Measurements from ENCODE around the gene PEF1. TPM values are rescaled to one million over a fixed set of nuclear protein-coding genes. Genes with fewer than 3 reads are reported as not detected.

The PEF1 gene
- total and polyA plus RNA-seq, 2 experiments from 2014 or later, result 22.3 to 68.5 TPM

DNA sequence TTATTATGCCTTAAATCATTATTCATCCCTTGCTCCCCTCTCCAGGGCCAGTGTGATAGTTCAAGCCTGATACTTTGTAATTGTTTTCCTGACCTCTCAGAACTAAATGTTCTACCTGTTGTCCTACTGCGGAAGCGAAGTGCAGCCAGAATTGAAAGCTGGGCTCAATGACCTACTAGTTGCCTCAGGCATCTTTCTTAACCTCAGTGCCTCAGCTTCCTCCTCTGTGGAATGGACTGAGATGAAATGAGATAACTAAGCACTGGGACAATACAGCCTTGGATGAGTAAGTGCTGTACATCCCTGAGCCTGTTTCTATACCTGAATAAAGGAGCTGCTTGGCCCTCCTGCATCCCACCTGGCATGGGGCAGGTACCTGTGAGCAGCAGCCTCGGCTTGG is 32.7 kb upstream of the PEF1 start:
- no peaks in the 10 kb centered on the region for H3F3A ChIP-seq (replicated peaks; ENCODE audit: low read depth)
- no peaks in the 10 kb centered on the region for H3K9me3 Mint-ChIP-seq
- H3K4me1 ChIP-seq (ENCODE audit: insufficient read depth), result 0 out of 2 replicates have a peak, but pooled peaks cover 3% of the 10 kb centered on the region
- no peaks in the 10 kb centered on the region for H3K27me3 ChIP-seq (ENCODE audit: insufficient read depth)
- no peak for DNase-seq (ENCODE audit: low spot score)
- H3K4me3 ChIP-seq, result no peak overlapping the region
- ATAC-seq, result no peak
- H3K79me2 ChIP-seq (replicated peaks; ENCODE audit: insufficient read depth), result no peaks in the 10 kb centered on the region
- no peak overlapping the region for H3K4me2 ChIP-seq
- peaks cover 1% of the 10 kb centered on the region for H3K27me3 Mint-ChIP-seq (ENCODE audit: insufficient read depth, low read depth, poor library complexity)
- no peak overlapping the region for H3K4me3 Mint-ChIP-seq
- no peak overlapping the region; the same call in 1 of the 2 replicates for H3K27ac Mint-ChIP-seq
- H4K20me1 ChIP-seq (replicated peaks; ENCODE audit: insufficient read depth), result no peaks in the 10 kb centered on the region
- H3K36me3 Mint-ChIP-seq (ENCODE audit: low read depth), result no peaks in the 10 kb centered on the region; the same call in 2 of the 3 replicates
- TF ChIP-seq POLR2AphosphoS5 (IDR thresholded peaks at IDR 0.05; ENCODE audit: low read depth), result no peak
- TF ChIP-seq, protein P1, sequence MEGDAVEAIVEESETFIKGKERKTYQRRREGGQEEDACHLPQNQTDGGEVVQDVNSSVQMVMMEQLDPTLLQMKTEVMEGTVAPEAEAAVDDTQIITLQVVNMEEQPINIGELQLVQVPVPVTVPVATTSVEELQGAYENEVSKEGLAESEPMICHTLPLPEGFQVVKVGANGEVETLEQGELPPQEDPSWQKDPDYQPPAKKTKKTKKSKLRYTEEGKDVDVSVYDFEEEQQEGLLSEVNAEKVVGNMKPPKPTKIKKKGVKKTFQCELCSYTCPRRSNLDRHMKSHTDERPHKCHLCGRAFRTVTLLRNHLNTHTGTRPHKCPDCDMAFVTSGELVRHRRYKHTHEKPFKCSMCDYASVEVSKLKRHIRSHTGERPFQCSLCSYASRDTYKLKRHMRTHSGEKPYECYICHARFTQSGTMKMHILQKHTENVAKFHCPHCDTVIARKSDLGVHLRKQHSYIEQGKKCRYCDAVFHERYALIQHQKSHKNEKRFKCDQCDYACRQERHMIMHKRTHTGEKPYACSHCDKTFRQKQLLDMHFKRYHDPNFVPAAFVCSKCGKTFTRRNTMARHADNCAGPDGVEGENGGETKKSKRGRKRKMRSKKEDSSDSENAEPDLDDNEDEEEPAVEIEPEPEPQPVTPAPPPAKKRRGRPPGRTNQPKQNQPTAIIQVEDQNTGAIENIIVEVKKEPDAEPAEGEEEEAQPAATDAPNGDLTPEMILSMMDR (conservative IDR thresholded peaks at IDR 0.05; ENCODE audit: low read depth in 2 of 2), result no peak
- no peak for TF ChIP-seq ZNF114 (CRISPR knock-in tag; IDR thresholded peaks at IDR 0.05)
- no peak for TF ChIP-seq STAT1 (IDR thresholded peaks at IDR 0.05; ENCODE audit: unreplicated experiment)
- no peak for TF ChIP-seq CREB1 (CRISPR knock-in tag; IDR thresholded peaks at IDR 0.05; ENCODE audit: low read depth)
- TF ChIP-seq, protein P2, sequence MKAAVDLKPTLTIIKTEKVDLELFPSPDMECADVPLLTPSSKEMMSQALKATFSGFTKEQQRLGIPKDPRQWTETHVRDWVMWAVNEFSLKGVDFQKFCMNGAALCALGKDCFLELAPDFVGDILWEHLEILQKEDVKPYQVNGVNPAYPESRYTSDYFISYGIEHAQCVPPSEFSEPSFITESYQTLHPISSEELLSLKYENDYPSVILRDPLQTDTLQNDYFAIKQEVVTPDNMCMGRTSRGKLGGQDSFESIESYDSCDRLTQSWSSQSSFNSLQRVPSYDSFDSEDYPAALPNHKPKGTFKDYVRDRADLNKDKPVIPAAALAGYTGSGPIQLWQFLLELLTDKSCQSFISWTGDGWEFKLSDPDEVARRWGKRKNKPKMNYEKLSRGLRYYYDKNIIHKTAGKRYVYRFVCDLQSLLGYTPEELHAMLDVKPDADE (IDR thresholded peaks at IDR 0.05), result no peak
- TF ChIP-seq, protein P3, sequence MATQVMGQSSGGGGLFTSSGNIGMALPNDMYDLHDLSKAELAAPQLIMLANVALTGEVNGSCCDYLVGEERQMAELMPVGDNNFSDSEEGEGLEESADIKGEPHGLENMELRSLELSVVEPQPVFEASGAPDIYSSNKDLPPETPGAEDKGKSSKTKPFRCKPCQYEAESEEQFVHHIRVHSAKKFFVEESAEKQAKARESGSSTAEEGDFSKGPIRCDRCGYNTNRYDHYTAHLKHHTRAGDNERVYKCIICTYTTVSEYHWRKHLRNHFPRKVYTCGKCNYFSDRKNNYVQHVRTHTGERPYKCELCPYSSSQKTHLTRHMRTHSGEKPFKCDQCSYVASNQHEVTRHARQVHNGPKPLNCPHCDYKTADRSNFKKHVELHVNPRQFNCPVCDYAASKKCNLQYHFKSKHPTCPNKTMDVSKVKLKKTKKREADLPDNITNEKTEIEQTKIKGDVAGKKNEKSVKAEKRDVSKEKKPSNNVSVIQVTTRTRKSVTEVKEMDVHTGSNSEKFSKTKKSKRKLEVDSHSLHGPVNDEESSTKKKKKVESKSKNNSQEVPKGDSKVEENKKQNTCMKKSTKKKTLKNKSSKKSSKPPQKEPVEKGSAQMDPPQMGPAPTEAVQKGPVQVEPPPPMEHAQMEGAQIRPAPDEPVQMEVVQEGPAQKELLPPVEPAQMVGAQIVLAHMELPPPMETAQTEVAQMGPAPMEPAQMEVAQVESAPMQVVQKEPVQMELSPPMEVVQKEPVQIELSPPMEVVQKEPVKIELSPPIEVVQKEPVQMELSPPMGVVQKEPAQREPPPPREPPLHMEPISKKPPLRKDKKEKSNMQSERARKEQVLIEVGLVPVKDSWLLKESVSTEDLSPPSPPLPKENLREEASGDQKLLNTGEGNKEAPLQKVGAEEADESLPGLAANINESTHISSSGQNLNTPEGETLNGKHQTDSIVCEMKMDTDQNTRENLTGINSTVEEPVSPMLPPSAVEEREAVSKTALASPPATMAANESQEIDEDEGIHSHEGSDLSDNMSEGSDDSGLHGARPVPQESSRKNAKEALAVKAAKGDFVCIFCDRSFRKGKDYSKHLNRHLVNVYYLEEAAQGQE (IDR thresholded peaks at IDR 0.05; ENCODE audit: unreplicated experiment), result no peak
- H3K9me2 ChIP-seq (ENCODE audit: insufficient read depth), result no peaks in the 10 kb centered on the region
- no peak overlapping the region for H2AFZ ChIP-seq
- H3K36me3 ChIP-seq (ENCODE audit: insufficient read depth), result no peaks in the 10 kb centered on the region
- H3K27ac ChIP-seq (ENCODE audit: low read depth), result no peak overlapping the region
- H3K4me1 Mint-ChIP-seq, result peaks cover 12% of the 10 kb centered on the region

DNA sequence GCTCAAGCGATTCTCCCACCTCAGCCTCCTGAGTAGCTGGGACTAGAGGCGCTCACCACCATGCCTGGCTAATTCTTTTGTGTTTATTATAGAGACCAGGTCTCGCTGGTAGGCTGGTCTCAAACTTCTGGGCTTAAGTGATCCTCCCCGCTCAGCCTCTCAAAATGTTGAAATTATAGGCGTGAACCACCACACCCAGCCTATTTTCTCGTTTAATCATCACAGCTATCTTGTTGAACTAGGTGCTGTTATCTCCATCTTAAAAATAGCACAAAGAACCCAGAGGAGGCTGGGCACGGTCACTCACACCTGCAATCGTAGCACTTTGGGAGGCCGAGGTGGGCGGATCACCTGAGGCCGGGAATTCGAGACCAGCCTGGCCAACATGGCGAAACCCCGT is 31.1 kb upstream of the PEF1 start:
- Mint-ChIP-seq H3K9me3 (no peaks in the 10 kb centered on the region), H3K27ac (no peak overlapping the region), H3K4me1 (peaks cover 17% of the 10 kb centered on the region), H3K36me3 (ENCODE audit: low read depth) (no peaks in the 10 kb centered on the region; the same call in 2 of the 3 replicates), H3K4me3 (no peak overlapping the region), H3K27me3 (ENCODE audit: insufficient read depth, low read depth, poor library complexity) (peaks cover under 1% of the 10 kb centered on the region)
- no peaks in the 10 kb centered on the region for H4K20me1 ChIP-seq (replicated peaks; ENCODE audit: insufficient read depth)
- H3K4me3 ChIP-seq, result no peak overlapping the region
- no peak overlapping the region for H3K4me2 ChIP-seq
- DNase-seq (ENCODE audit: low spot score) (no peak), ATAC-seq (no peak)
- H3K27ac ChIP-seq (ENCODE audit: low read depth), result no peak overlapping the region
- no peaks in the 10 kb centered on the region for H3K9me2 ChIP-seq (ENCODE audit: insufficient read depth)
- H3F3A ChIP-seq (replicated peaks; ENCODE audit: low read depth), result no peaks in the 10 kb centered on the region
- no peaks in the 10 kb centered on the region for H3K27me3 ChIP-seq (ENCODE audit: insufficient read depth)
- H3K79me2 ChIP-seq (replicated peaks; ENCODE audit: insufficient read depth), result no peaks in the 10 kb centered on the region
- no peaks in the 10 kb centered on the region for H3K36me3 ChIP-seq (ENCODE audit: insufficient read depth)
- no peak overlapping the region for H2AFZ ChIP-seq
- H3K4me1 ChIP-seq (ENCODE audit: insufficient read depth), result 0 out of 2 replicates have a peak, but pooled peaks cover 5% of the 10 kb centered on the region
- TF ChIP-seq STAT1 (IDR thresholded peaks at IDR 0.05; ENCODE audit: unreplicated experiment), result no peak
- TF ChIP-seq, protein P4, sequence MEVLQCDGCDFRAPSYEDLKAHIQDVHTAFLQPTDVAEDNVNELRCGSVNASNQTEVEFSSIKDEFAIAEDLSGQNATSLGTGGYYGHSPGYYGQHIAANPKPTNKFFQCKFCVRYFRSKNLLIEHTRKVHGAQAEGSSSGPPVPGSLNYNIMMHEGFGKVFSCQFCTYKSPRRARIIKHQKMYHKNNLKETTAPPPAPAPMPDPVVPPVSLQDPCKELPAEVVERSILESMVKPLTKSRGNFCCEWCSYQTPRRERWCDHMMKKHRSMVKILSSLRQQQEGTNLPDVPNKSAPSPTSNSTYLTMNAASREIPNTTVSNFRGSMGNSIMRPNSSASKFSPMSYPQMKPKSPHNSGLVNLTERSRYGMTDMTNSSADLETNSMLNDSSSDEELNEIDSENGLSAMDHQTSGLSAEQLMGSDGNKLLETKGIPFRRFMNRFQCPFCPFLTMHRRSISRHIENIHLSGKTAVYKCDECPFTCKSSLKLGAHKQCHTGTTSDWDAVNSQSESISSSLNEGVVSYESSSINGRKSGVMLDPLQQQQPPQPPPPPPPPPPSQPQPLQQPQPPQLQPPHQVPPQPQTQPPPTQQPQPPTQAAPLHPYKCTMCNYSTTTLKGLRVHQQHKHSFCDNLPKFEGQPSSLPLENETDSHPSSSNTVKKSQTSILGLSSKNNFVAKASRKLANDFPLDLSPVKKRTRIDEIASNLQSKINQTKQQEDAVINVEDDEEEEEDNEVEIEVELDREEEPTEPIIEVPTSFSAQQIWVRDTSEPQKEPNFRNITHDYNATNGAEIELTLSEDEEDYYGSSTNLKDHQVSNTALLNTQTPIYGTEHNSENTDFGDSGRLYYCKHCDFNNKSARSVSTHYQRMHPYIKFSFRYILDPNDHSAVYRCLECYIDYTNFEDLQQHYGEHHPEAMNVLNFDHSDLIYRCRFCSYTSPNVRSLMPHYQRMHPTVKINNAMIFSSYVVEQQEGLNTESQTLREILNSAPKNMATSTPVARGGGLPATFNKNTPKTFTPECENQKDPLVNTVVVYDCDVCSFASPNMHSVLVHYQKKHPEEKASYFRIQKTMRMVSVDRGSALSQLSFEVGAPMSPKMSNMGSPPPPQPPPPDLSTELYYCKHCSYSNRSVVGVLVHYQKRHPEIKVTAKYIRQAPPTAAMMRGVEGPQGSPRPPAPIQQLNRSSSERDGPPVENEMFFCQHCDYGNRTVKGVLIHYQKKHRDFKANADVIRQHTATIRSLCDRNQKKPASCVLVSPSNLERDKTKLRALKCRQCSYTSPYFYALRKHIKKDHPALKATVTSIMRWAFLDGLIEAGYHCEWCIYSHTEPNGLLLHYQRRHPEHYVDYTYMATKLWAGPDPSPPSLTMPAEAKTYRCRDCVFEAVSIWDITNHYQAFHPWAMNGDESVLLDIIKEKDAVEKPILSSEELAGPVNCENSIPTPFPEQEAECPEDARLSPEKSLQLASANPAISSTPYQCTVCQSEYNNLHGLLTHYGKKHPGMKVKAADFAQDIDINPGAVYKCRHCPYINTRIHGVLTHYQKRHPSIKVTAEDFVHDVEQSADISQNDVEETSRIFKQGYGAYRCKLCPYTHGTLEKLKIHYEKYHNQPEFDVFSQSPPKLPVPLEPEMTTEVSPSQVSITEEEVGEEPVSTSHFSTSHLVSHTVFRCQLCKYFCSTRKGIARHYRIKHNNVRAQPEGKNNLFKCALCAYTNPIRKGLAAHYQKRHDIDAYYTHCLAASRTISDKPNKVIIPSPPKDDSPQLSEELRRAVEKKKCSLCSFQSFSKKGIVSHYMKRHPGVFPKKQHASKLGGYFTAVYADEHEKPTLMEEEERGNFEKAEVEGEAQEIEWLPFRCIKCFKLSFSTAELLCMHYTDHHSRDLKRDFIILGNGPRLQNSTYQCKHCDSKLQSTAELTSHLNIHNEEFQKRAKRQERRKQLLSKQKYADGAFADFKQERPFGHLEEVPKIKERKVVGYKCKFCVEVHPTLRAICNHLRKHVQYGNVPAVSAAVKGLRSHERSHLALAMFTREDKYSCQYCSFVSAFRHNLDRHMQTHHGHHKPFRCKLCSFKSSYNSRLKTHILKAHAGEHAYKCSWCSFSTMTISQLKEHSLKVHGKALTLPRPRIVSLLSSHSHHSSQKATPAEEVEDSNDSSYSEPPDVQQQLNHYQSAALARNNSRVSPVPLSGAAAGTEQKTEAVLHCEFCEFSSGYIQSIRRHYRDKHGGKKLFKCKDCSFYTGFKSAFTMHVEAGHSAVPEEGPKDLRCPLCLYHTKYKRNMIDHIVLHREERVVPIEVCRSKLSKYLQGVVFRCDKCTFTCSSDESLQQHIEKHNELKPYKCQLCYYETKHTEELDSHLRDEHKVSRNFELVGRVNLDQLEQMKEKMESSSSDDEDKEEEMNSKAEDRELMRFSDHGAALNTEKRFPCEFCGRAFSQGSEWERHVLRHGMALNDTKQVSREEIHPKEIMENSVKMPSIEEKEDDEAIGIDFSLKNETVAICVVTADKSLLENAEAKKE (CRISPR knock-in tag; IDR thresholded peaks at IDR 0.05), result no peak

All from GM23338 (cell line).